ENCODE measurements around the gene GRAMD2B. TPM values are rescaled to one million over a fixed set of nuclear protein-coding genes. Genes with fewer than 3 reads are reported as not detected.

Gene GRAMD2B
- total RNA-seq, 1 experiment from 2014 or later = 7.2 TPM

GRCh38 chr5:126446498-126447224, 23.5 kb downstream of the GRAMD2B start:
- no TSS peak for BruUV-seq (replicated peaks)
- intact Hi-C loops (cut with micrococcal nuclease) = no loop called here
- Histone ChIP-seq H3K4me1 (ENCODE audit: control insufficient read depth in 1 of 2, insufficient read depth in 2 of 2, low read length in 2 of 2) (peaks cover 19 to 80% of the 10 kb centered on the region in 2 experiments), H3K27ac (ENCODE audit: low read depth, low read length) (peak overlapping the region; percentile 64; the same call in 1 of the 2 replicates), H3K4me2 (ENCODE audit: low read length) (peak overlapping the region; percentile 77), H3K9me3 (ENCODE audit: control insufficient read depth in 1 of 2, insufficient read depth in 1 of 2, low read depth in 1 of 2, low read length in 2 of 2) (no peaks in the 10 kb centered on the region), H3K9ac (ENCODE audit: low read length) (peak overlapping the region; percentile 53), H2AFZ (ENCODE audit: low read depth, low read length, poor library complexity, severe bottlenecking) (no peak overlapping the region), H3K79me2 (ENCODE audit: insufficient read depth, low read length) (no peaks in the 10 kb centered on the region; the same call in 1 of the 2 replicates), H3K27me3 (ENCODE audit: insufficient read depth, low read length) (no peaks in the 10 kb centered on the region), H3K9me2 (ENCODE audit: insufficient read depth) (no peaks in the 10 kb centered on the region), H3K36me3 (ENCODE audit: control insufficient read depth in 1 of 2, insufficient read depth in 2 of 2, low read length in 2 of 2) (peaks cover 0 to 2% of the 10 kb centered on the region in 2 experiments; a peak in 1 of 4 replicates), H3K4me3 (replicated peaks in 1 of 2; ENCODE audit: low read depth in 1 of 2, low read length in 2 of 2) (peak overlapping the region in 1 of 2 experiments; percentile 43; a peak in 2 of 4 replicates), H4K20me1 (ENCODE audit: insufficient read depth) (no peaks in the 10 kb centered on the region)
- TF ChIP-seq SRF (IDR thresholded peaks at IDR 0.05; ENCODE audit: low read depth) (no peak), JUND (IDR thresholded peaks at IDR 0.05) (no peak), YY1 (IDR thresholded peaks at IDR 0.05; ENCODE audit: extremely low read depth, insufficient replicate concordance, low read depth, low read length) (no peak), SP1 (IDR thresholded peaks at IDR 0.05; ENCODE audit: low read depth) (peak; percentile 51; the same call in 1 of the 2 replicates), POLR2A (IDR thresholded peaks at IDR 0.05; ENCODE audit: borderline replicate concordance, extremely low read depth, insufficient read depth, insufficient read length) (no peak)
- ChIA-PET POLR2A (no interaction called here), RAD21 (ENCODE audit: low non-redundant PET in 1 of 2, low total read pairs in 2 of 2, uncharacterized antibody in 2 of 2, unreplicated experiment in 2 of 2) (no interaction called here), CTCF (no interaction called here)
- DNase-seq (ENCODE audit: low read depth, low spot score) (peak; percentile 71), ATAC-seq (peak; percentile 85)

- no peaks in the 10 kb centered on the region; the same call in 1 of the 2 replicates for H3K79me2 ChIP-seq (ENCODE audit: insufficient read depth, low read length)
- no peak overlapping the region for H3K4me3 ChIP-seq (replicated peaks in 1 of 2; ENCODE audit: low read depth in 1 of 2, low read length in 2 of 2)
- no peaks in the 10 kb centered on the region for H3K27me3 ChIP-seq (ENCODE audit: insufficient read depth, low read length)
- H4K20me1 ChIP-seq (ENCODE audit: insufficient read depth) = no peaks in the 10 kb centered on the region
- no peak overlapping the region for H3K9ac ChIP-seq (ENCODE audit: low read length)
- H3K9me2 ChIP-seq (ENCODE audit: insufficient read depth) = no peaks in the 10 kb centered on the region
- BruUV-seq (replicated peaks) = no TSS peak
- ATAC-seq (no peak), DNase-seq (ENCODE audit: low read depth, low spot score) (no peak)
- H2AFZ ChIP-seq (ENCODE audit: low read depth, low read length, poor library complexity, severe bottlenecking) = no peak overlapping the region
- H3K4me1 ChIP-seq (ENCODE audit: control insufficient read depth in 1 of 2, insufficient read depth in 2 of 2, low read length in 2 of 2) = peaks cover 15 to 78% of the 10 kb centered on the region in 2 experiments
- no peaks in the 10 kb centered on the region for H3K9me3 ChIP-seq (ENCODE audit: control insufficient read depth in 1 of 2, insufficient read depth in 1 of 2, low read depth in 1 of 2, low read length in 2 of 2)
- H3K4me2 ChIP-seq (ENCODE audit: low read length) = no peak overlapping the region
- intact Hi-C loops (cut with micrococcal nuclease) = no loop called here
- ChIA-PET RAD21 (ENCODE audit: low non-redundant PET in 1 of 2, low total read pairs in 2 of 2, uncharacterized antibody in 2 of 2, unreplicated experiment in 2 of 2) (no interaction called here), CTCF (no interaction called here), POLR2A (no interaction called here)
- no peak overlapping the region for H3K27ac ChIP-seq (ENCODE audit: low read depth, low read length)
- peaks cover 0 to 6% of the 10 kb centered on the region in 2 experiments; a peak in 1 of 4 replicates for H3K36me3 ChIP-seq (ENCODE audit: control insufficient read depth in 1 of 2, insufficient read depth in 2 of 2, low read length in 2 of 2)
- no peak for TF ChIP-seq YY1 (IDR thresholded peaks at IDR 0.05; ENCODE audit: extremely low read depth, insufficient replicate concordance, low read depth, low read length)
- TF ChIP-seq ZNF274 (IDR thresholded peaks at IDR 0.05; ENCODE audit: low read depth, low read length) = no peak
- TF ChIP-seq ZFX (IDR thresholded peaks at IDR 0.05) = no peak
- TF ChIP-seq EGR1 (IDR thresholded peaks at IDR 0.05; ENCODE audit: low read depth) = no peak
- TF ChIP-seq CBX3 (IDR thresholded peaks at IDR 0.05; ENCODE audit: low read depth) = no peak
- TF ChIP-seq ELF1 (IDR thresholded peaks at IDR 0.05; ENCODE audit: borderline replicate concordance, low read depth) = no peak
- TF ChIP-seq CTCF (IDR thresholded peaks at IDR 0.05 in 2 of 3, conservative IDR thresholded peaks at IDR 0.05 in 1 of 3; ENCODE audit: borderline replicate concordance in 1 of 3, insufficient read depth in 1 of 3, low read depth in 2 of 3, low read length in 2 of 3) = no peak
- no peak for TF ChIP-seq POLR2AphosphoS5 (IDR thresholded peaks at IDR 0.05; ENCODE audit: low read depth, low read length)
- TF ChIP-seq REST (IDR thresholded peaks at IDR 0.05; ENCODE audit: low read depth) = no peak
- TF ChIP-seq SIN3A (IDR thresholded peaks at IDR 0.05; ENCODE audit: low read depth) = no peak
- no peak for TF ChIP-seq SRF (IDR thresholded peaks at IDR 0.05; ENCODE audit: low read depth)
- no peak for TF ChIP-seq MAX (IDR thresholded peaks at IDR 0.05)
Measured at GRCh38 chr5:126448720-126449119, 25.5 kb downstream of the GRAMD2B start.
